Neural cell (in vitro differentiated cells): ENCODE data around the gene TMEM232. TPM values are rescaled to one million over a fixed set of nuclear protein-coding genes. Genes with fewer than 3 reads are reported as not detected.

Experiments used
- H2AFZ ChIP-seq: fragments of 200-600, 300-800 bp; sonication (generic), shearing (Covaris generic); 2 replicates; pipeline ENCODE4 v1.6.0; 2014; ENCODE audit warnings: low read depth, mild to moderate bottlenecking, antibody characterized with exemption, low read length, moderate library complexity
- H3F3A ChIP-seq: fragments of 200-600 bp; shearing (Covaris generic); 2 replicates; pipeline ENCODE4 v1.6.1; 2016; ENCODE audit warnings: mild to moderate bottlenecking, moderate library complexity, mixed read lengths, antibody characterized with exemption, low read length; ENCODE audit not compliant: insufficient read depth, poor library complexity, severe bottlenecking
- H3K27ac ChIP-seq: fragments of 200-600, 300-800 bp; sonication (generic), shearing (Covaris generic); 2 replicates; pipeline ENCODE4 v1.5.1; 2014; ENCODE audit warnings: mild to moderate bottlenecking, low read length, moderate library complexity
- H3K27me3 ChIP-seq: fragments of 300-800, 200-600 bp; sonication (generic), shearing (Covaris generic); 2 replicates; pipeline ENCODE4 v1.6.0; 2014; ENCODE audit warnings: mild to moderate bottlenecking, low read depth, low read length, moderate library complexity; ENCODE audit not compliant: insufficient read depth
- H3K36me3 ChIP-seq: fragments of 300-800, 200-600 bp; sonication (generic), shearing (Covaris generic); 2 replicates; pipeline ENCODE4 v1.5.1; 2014; ENCODE audit warnings: mild to moderate bottlenecking, antibody characterized with exemption, low read length, moderate library complexity; ENCODE audit not compliant: insufficient read depth
- H3K4me2 ChIP-seq: fragments of 300-800, 200-600 bp; sonication (generic), shearing (Covaris generic); 2 replicates; pipeline ENCODE4 v1.6.0; 2014; ENCODE audit warnings: mild to moderate bottlenecking, low read length
- H3K4me3 ChIP-seq: fragments of 300-800, 200-600 bp; sonication (generic), shearing (Covaris generic); 2 replicates; pipeline ENCODE4 v1.5.1; 2014; ENCODE audit warnings: mild to moderate bottlenecking, low read length, moderate library complexity
- H3K79me2 ChIP-seq: fragments of 200-600 bp; shearing (Covaris generic); replicated peaks from 2 replicates; pipeline ENCODE4 v1.6.0; 2014; ENCODE audit warnings: mild to moderate bottlenecking, low read length, moderate library complexity; ENCODE audit not compliant: insufficient read depth
- H3K9ac ChIP-seq: fragments of 300-800, 200-600 bp; sonication (generic), shearing (Covaris generic); 2 replicates; pipeline ENCODE4 v1.6.1; 2016; ENCODE audit warnings: mild to moderate bottlenecking, low read length, mixed read lengths
- H3K9me2 ChIP-seq: fragments of 200-600 bp; shearing (Covaris generic); 2 replicates; pipeline ENCODE4 v1.6.1; 2016; ENCODE audit warnings: mild to moderate bottlenecking, low read length, mixed read lengths; ENCODE audit not compliant: insufficient read depth
- H3K9me3 ChIP-seq: fragments of 200-600, 300-800 bp; sonication (generic), shearing (Covaris generic); 2 replicates; pipeline ENCODE4 v1.6.1; 2016; ENCODE audit warnings: mild to moderate bottlenecking, mixed run types, low read length, moderate library complexity, mixed read lengths
- H4K20me1 ChIP-seq: fragments of 200-600 bp; shearing (Covaris generic); 2 replicates; pipeline ENCODE4 v1.6.1; 2016; ENCODE audit warnings: mild to moderate bottlenecking, mixed run types; ENCODE audit not compliant: insufficient read depth
- EP300 ChIP-seq: fragments of 450-650 bp; conservative IDR thresholded peaks from 2 replicates; pipeline ENCODE4 v1.6.1; 2014; ENCODE audit warnings: antibody characterized with exemption, mild to moderate bottlenecking, moderate library complexity; ENCODE audit not compliant: poor library complexity, severe bottlenecking
- EZH2 ChIP-seq: fragments of 200-600, 300-800 bp; shearing (Covaris generic), sonication (generic); IDR thresholded peaks from 2 replicates; pipeline ENCODE4 v1.6.1; 2014; ENCODE audit warnings: antibody characterized with exemption, low read length, borderline replicate concordance, mild to moderate bottlenecking; ENCODE audit not compliant: insufficient read depth, poor library complexity, severe bottlenecking
- MXI1 ChIP-seq: fragments of 450-650 bp; conservative IDR thresholded peaks from 2 replicates; pipeline ENCODE4 v1.6.1; 2014; ENCODE audit warnings: antibody characterized with exemption, mild to moderate bottlenecking; ENCODE audit not compliant: poor library complexity, severe bottlenecking
- POLR2AphosphoS5 ChIP-seq: IDR thresholded peaks from 2 replicates; pipeline ENCODE4 v1.6.1; 2012
- RAD21 ChIP-seq: fragments of 450-650 bp; conservative IDR thresholded peaks from 2 replicates; pipeline ENCODE4 v1.6.1; 2014; ENCODE audit warnings: antibody characterized with exemption, mild to moderate bottlenecking, moderate library complexity
- SMC3 ChIP-seq: fragments of 450-650 bp; conservative IDR thresholded peaks from 2 replicates; pipeline ENCODE4 v1.6.1; 2014; ENCODE audit warnings: antibody characterized with exemption, mild to moderate bottlenecking, moderate library complexity; ENCODE audit not compliant: poor library complexity
- TAF1 ChIP-seq: IDR thresholded peaks from 2 replicates; pipeline ENCODE4 v1.6.1; 2012; ENCODE audit warnings: low read depth
- polyA plus RNA-seq: library from polyadenylated mRNA; depleted of rRNA; stranded (reverse); fragments of >200 nt; gene quantifications from 2 replicates; pipeline ENCODE4 v1.2.3, GENCODE V29; 2014
- TF ChIP-seq, protein P1 (sequence below): IDR thresholded peaks from 2 replicates; pipeline ENCODE4 v1.6.1; 2012; ENCODE audit warnings: borderline replicate concordance
- TF ChIP-seq, protein P2 (sequence below): fragments of 450-650 bp; IDR thresholded peaks from 2 replicates; pipeline ENCODE4 v1.5.1; 2014; ENCODE audit warnings: antibody characterized with exemption, mild to moderate bottlenecking, moderate library complexity; ENCODE audit not compliant: poor library complexity, severe bottlenecking

Gene TMEM232
- polyA plus RNA-seq, 1 donor from 2014 or later, result 7.4 TPM

DNA sequence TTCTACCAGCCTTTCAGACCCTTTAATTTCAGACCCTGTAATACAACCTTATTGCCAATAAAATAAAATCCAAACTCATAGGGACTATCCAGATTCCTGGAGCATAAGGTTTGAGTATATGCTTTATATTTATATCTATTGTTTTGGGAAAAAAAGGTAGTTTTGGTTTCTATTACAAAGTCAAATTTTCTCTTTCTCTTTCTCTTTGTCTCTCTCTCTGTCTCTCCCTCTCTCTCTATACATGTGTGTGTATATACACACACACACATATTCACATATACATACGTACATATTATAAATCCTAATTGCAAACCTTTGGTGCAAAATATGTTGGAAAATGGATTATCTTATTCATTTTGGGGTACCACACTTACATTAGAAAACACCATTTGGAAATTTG is 39.0 kb downstream of the TMEM232 start:
- H3K9me3 ChIP-seq, result no peaks in the 10 kb centered on the region
- H3K27ac ChIP-seq, result no peak overlapping the region
- H2AFZ ChIP-seq, result no peak overlapping the region
- H3K27me3 ChIP-seq, result no peaks in the 10 kb centered on the region
- no peaks in the 10 kb centered on the region for H3K9me2 ChIP-seq
- no peak overlapping the region for H3K9ac ChIP-seq
- no peaks in the 10 kb centered on the region for H3K79me2 ChIP-seq
- no peak overlapping the region for H3K4me3 ChIP-seq
- no peaks in the 10 kb centered on the region for H3F3A ChIP-seq
- H4K20me1 ChIP-seq, result no peaks in the 10 kb centered on the region
- TF ChIP-seq TAF1, result no peak
- no peak for TF ChIP-seq RAD21
- TF ChIP-seq SMC3, result no peak
- TF ChIP-seq, protein P1, sequence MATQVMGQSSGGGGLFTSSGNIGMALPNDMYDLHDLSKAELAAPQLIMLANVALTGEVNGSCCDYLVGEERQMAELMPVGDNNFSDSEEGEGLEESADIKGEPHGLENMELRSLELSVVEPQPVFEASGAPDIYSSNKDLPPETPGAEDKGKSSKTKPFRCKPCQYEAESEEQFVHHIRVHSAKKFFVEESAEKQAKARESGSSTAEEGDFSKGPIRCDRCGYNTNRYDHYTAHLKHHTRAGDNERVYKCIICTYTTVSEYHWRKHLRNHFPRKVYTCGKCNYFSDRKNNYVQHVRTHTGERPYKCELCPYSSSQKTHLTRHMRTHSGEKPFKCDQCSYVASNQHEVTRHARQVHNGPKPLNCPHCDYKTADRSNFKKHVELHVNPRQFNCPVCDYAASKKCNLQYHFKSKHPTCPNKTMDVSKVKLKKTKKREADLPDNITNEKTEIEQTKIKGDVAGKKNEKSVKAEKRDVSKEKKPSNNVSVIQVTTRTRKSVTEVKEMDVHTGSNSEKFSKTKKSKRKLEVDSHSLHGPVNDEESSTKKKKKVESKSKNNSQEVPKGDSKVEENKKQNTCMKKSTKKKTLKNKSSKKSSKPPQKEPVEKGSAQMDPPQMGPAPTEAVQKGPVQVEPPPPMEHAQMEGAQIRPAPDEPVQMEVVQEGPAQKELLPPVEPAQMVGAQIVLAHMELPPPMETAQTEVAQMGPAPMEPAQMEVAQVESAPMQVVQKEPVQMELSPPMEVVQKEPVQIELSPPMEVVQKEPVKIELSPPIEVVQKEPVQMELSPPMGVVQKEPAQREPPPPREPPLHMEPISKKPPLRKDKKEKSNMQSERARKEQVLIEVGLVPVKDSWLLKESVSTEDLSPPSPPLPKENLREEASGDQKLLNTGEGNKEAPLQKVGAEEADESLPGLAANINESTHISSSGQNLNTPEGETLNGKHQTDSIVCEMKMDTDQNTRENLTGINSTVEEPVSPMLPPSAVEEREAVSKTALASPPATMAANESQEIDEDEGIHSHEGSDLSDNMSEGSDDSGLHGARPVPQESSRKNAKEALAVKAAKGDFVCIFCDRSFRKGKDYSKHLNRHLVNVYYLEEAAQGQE, result no peak
- no peak for TF ChIP-seq POLR2AphosphoS5
- TF ChIP-seq EP300, result no peak
- TF ChIP-seq EZH2, result no peak
- TF ChIP-seq MXI1, result no peak
- TF ChIP-seq, protein P2, sequence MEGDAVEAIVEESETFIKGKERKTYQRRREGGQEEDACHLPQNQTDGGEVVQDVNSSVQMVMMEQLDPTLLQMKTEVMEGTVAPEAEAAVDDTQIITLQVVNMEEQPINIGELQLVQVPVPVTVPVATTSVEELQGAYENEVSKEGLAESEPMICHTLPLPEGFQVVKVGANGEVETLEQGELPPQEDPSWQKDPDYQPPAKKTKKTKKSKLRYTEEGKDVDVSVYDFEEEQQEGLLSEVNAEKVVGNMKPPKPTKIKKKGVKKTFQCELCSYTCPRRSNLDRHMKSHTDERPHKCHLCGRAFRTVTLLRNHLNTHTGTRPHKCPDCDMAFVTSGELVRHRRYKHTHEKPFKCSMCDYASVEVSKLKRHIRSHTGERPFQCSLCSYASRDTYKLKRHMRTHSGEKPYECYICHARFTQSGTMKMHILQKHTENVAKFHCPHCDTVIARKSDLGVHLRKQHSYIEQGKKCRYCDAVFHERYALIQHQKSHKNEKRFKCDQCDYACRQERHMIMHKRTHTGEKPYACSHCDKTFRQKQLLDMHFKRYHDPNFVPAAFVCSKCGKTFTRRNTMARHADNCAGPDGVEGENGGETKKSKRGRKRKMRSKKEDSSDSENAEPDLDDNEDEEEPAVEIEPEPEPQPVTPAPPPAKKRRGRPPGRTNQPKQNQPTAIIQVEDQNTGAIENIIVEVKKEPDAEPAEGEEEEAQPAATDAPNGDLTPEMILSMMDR, result no peak
- no peak overlapping the region for H3K4me2 ChIP-seq
- H3K36me3 ChIP-seq, result no peaks in the 10 kb centered on the region

DNA sequence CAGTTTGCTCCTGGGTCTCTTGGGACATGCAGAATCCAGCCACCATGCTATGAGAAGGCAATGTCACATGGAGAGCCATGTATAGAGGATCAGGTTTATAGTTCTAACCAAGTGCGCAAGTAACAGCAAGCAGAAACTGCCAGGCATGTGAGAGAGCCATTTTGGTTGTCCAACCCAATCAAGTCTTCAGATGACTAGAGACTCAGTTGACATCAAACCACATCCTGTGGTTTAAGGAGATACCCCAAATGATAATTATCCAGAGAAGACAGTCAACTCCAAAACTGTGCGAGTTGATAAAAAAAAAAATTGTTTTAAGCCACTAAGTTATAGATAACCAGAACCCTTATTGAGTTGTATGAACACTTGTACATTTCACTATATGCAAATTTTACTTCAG is 40.2 kb downstream of the TMEM232 start:
- H3K9ac ChIP-seq, result no peak overlapping the region
- H2AFZ ChIP-seq, result no peak overlapping the region
- H3F3A ChIP-seq, result no peaks in the 10 kb centered on the region
- no peaks in the 10 kb centered on the region for H3K9me3 ChIP-seq
- no peak overlapping the region for H3K4me2 ChIP-seq
- no peaks in the 10 kb centered on the region for H3K27me3 ChIP-seq
- H3K79me2 ChIP-seq, result no peaks in the 10 kb centered on the region
- TF ChIP-seq RAD21 (no peak), EZH2 (no peak)
- H3K4me3 ChIP-seq, result no peak overlapping the region
- H3K9me2 ChIP-seq, result no peaks in the 10 kb centered on the region
- H3K36me3 ChIP-seq, result no peaks in the 10 kb centered on the region
- no peaks in the 10 kb centered on the region for H4K20me1 ChIP-seq
- no peak overlapping the region for H3K27ac ChIP-seq

DNA sequence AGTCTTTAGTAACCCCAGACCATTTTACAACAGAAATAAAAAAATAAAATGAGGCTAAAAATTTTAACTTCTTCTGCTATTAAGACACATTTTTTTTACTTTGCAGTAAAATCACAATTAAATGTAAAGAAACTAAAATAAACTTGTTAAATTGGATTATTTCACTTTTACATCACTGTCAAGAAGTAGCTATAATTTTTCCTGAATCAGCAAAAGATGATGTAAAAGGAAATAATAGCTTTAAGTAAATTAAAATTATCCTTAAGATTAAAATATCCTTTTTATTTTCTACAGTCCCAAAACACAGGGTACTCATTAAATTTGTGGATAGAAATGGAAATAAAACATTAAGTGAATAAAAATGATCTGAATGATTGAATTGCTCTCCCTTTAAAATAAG is 44.5 kb downstream of the TMEM232 start:
- H3K9ac ChIP-seq, result no peak overlapping the region
- no peaks in the 10 kb centered on the region for H3K27me3 ChIP-seq
- H2AFZ ChIP-seq, result no peak overlapping the region
- no peaks in the 10 kb centered on the region for H3F3A ChIP-seq
- H4K20me1 ChIP-seq, result no peaks in the 10 kb centered on the region
- no peaks in the 10 kb centered on the region for H3K9me2 ChIP-seq
- H3K9me3 ChIP-seq, result no peaks in the 10 kb centered on the region
- H3K79me2 ChIP-seq, result no peaks in the 10 kb centered on the region
- TF ChIP-seq RAD21, result no peak
- no peak for TF ChIP-seq EP300
- TF ChIP-seq, protein P1, result no peak
- no peak for TF ChIP-seq TAF1
- no peak for TF ChIP-seq EZH2
- TF ChIP-seq POLR2AphosphoS5, result no peak
- TF ChIP-seq MXI1, result no peak
- H3K4me2 ChIP-seq, result no peak overlapping the region
- no peak overlapping the region for H3K4me3 ChIP-seq
- no peaks in the 10 kb centered on the region for H3K36me3 ChIP-seq
- H3K27ac ChIP-seq, result no peak overlapping the region
